Measurements from ENCODE around the gene YAE1.

YAE1 gene

GRCh38 chr7:39609113-39609934, 43.1 kb downstream of the YAE1 start:
- DNase-seq, result no peak

DNA sequence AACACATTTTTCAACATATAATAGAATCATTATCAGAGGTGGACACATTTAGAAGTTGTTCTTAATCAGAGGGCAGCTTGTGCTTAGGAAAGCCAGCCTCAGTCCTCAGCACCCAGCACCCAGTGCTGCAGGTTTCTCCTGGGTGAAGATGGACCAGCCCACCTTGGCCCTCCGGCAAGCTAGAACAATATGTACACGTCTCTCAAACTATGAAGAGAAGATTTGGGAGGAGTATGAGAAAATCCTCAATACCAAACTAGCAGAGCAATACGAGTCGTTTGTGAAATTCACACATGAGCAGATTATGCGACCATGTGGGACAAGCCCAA, 43.7 kb downstream of the YAE1 start:
- no peak for DNase-seq

DNA sequence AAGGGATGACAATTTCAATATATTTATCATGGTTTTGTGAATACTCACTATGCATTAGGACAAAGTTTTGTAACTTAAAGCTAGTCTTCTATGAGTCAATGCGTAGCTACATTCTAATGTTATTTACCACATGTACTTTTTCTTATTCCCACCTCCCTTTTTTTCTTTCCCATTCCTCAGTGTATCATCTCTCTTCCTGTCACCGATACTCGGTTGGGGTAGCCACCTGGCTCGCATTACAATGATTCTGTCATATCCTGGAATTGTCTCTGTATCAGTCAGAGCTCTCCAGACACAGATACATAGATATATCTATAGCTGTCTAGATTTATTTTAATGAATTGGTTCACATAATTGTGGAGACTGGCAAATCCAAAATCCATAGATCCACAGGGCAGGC, 47.4 kb downstream of the YAE1 start:
- DNase-seq, result no peak

- no peak for DNase-seq
Measured at GRCh38 chr7:39614299-39614698, 48.1 kb downstream of the YAE1 start.

- DNase-seq, result no peak
Measured at GRCh38 chr7:39615350-39615975, 49.3 kb downstream of the YAE1 start.

GRCh38 chr7:39616138-39616537, 49.9 kb downstream of the YAE1 start:
- DNase-seq, result no peak

- no peak for DNase-seq
Measured at GRCh38 chr7:39617005-39617404, 50.8 kb downstream of the YAE1 start.

- DNase-seq, result no peak
Measured at GRCh38 chr7:39618868-39619267, 52.7 kb downstream of the YAE1 start.

DNA sequence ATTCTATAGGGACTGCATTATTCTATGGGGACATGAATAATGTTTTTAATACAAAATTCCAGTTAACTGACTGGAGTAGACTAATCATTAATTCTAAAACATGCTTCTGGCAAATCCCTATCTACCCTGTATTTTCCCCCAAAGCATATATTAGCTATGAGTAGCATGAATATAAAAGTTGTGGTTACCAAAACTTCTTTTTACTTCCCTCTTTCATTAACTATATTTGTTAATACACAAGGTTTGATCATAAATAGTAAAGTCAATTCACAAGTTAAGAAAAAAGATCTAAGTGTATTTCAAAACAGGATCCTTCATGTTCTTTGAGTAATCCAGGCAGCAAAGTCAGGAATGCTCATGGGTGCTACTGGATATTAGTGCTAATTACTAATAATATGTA, 54.3 kb downstream of the YAE1 start:
- no peak for DNase-seq

DNA sequence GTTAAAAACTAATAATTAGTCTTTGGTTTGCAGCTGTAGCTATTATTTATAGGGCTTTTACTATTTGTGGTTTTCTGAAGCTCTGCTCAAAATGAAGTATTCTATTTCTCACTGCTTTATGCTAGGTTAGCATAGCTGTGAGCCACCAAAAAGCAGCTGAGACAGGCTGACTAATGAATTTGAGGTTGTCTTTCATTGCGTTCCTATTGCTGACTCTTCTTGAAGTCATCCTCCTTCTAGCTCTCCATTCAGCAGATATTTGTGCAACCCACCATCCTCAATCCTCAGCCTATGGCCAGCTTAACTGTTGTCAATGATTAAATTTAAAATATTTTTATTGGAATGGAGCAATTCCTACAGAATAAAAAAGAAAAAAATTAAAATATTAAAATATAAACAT, 55.1 kb downstream of the YAE1 start:
- DNase-seq, result no peak

DNA sequence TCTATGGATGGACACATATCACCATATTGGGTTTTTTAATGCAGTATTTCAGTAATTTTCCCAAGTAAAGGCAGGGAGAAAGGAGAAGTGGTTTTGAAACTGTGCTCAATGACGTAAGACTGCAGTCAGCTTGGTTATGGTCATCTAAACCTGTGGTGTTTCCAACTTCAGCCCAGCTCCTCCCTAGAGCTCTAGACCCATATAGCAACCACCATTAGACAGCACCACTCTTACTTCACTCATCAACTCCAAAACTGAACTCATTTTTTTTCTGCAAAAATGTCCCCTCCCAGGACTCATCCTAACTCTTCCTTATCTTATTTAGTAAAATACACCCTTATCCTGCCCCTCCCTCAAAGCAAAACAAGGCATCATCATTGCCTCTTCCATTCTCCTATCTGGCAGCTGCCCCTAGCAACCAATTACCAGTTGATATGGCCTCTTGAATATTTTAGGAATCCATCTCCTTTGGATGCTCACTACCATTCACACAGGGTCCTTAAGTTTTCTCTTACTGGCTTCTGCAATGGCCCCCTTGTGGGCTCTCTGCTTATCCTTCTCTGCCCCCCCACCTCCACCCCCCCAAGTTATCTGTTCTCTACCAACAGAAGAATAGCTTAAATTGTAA, 55.7 kb downstream of the YAE1 start:
- DNase-seq, result no peak

Measured in central memory CD4-positive, alpha-beta T cell (primary cell).